Liver (tissue), 9 donors: Measurements from ENCODE around the gene FREY1. TPM values are rescaled to one million over a fixed set of nuclear protein-coding genes. Genes with fewer than 3 reads are reported as not detected.

Experiments used
- DNase-seq: peaks from one replicate; pipeline ENCODE4 v3.0.0-alpha.2; 2017; ENCODE audit warnings: low spot score
- H3K27ac ChIP-seq, 2 donors: one replicate each; pipeline ENCODE4 v1.7.0; 2013; ENCODE audit warnings: inconsistent platforms in 2 of 2, low read length in 2 of 2, control low read depth in 1 of 2, low read depth in 1 of 2, mild to moderate bottlenecking in 1 of 2
- H3K27me3 ChIP-seq, 4 donors: one replicate each; pipeline versions ENCODE4 v1.6.1 to v1.7.0; 2013; ENCODE audit warnings: low read length in 3 of 4, inconsistent platforms in 1 of 4, mild to moderate bottlenecking in 1 of 4, moderate library complexity in 1 of 4; ENCODE audit not compliant: control insufficient read depth in 4 of 4, insufficient read depth in 4 of 4
- H3K36me3 ChIP-seq, 4 donors: one replicate each; pipeline versions ENCODE4 v1.6.1 to v1.7.0; 2013; ENCODE audit warnings: low read length in 3 of 4, mild to moderate bottlenecking in 3 of 4, low read depth in 1 of 4, moderate library complexity in 1 of 4; ENCODE audit not compliant: control insufficient read depth in 4 of 4, insufficient read depth in 3 of 4
- H3K4me1 ChIP-seq, 4 donors: one replicate each; pipeline versions ENCODE4 v1.6.1 to v1.7.0; 2013; ENCODE audit warnings: low read length in 3 of 4, mild to moderate bottlenecking in 3 of 4, moderate library complexity in 1 of 4; ENCODE audit not compliant: control insufficient read depth in 4 of 4, insufficient read depth in 4 of 4
- H3K4me3 ChIP-seq, 3 donors: one replicate each; pipeline versions ENCODE4 v1.6.1 to v1.7.0; 2013; ENCODE audit warnings: low read length in 3 of 3, control low read depth in 1 of 3, low read depth in 1 of 3, mild to moderate bottlenecking in 1 of 3
- H3K9ac ChIP-seq, 2 donors: one replicate each; pipeline ENCODE4 v1.7.0; 2013; ENCODE audit warnings: low read length in 2 of 2, mild to moderate bottlenecking in 2 of 2, moderate library complexity in 2 of 2, control low read depth in 1 of 2, low read depth in 1 of 2
- H3K9me3 ChIP-seq, 4 donors: one replicate each; pipeline versions ENCODE4 v1.6.1 to v1.7.0; 2013; ENCODE audit warnings: low read length in 3 of 4; ENCODE audit not compliant: control insufficient read depth in 4 of 4
- EGR1 ChIP-seq, 2 donors: IDR thresholded peaks; 2 replicates each; pipeline ENCODE4 v1.6.1; 2016 to 2018; ENCODE audit warnings: antibody characterized with exemption in 2 of 2, low read depth in 2 of 2
- FOXA1 ChIP-seq: IDR thresholded peaks from 2 replicates; pipeline ENCODE4 v1.6.1; 2016; ENCODE audit warnings: antibody characterized with exemption
- HNF4G ChIP-seq: IDR thresholded peaks from 2 replicates; pipeline ENCODE4 v1.6.1; 2016; ENCODE audit warnings: antibody characterized with exemption
- NR2F2 ChIP-seq: IDR thresholded peaks from 2 replicates; pipeline ENCODE4 v1.6.1; 2016; ENCODE audit warnings: antibody characterized with exemption
- RAD21 ChIP-seq, 2 donors: IDR thresholded peaks; 2 replicates each; pipeline ENCODE4 v1.6.1; 2016; ENCODE audit warnings: antibody characterized with exemption in 2 of 2, mild to moderate bottlenecking in 2 of 2
- RXRA ChIP-seq, 2 donors: IDR thresholded peaks; 2 replicates each; pipeline ENCODE4 v1.6.1; 2017 to 2018; ENCODE audit warnings: antibody characterized with exemption in 2 of 2, mild to moderate bottlenecking in 1 of 2
- SP1 ChIP-seq: IDR thresholded peaks from 2 replicates; pipeline ENCODE4 v1.6.1; 2018; ENCODE audit warnings: antibody characterized with exemption, mild to moderate bottlenecking
- TAF1 ChIP-seq: conservative IDR thresholded peaks from 2 replicates; pipeline ENCODE4 v1.6.1; 2016; ENCODE audit warnings: antibody characterized with exemption, mild to moderate bottlenecking
- WGBS: extraction: QIAGEN DNeasy Blood & Tissue Kit; methylation state at CpG from one replicate; pipeline ENCODE4 v1.1.7; 2013; 5-methylcytosine and 5-hydroxymethylcytosine counted together
- polyA plus RNA-seq, 2 donors: library from polyadenylated mRNA; stranded (reverse) in 1 of 2; unstranded in 1 of 2; fragments of 200-250 nt in 1 of 2; fragments of >200 nt in 1 of 2; fragmentation: Nextera tagmentation in 1 of 2; extraction: Ambion mirVana in 1 of 2; gene quantifications; one replicate each; pipeline versions ENCODE4 v1.2.1 to v1.2.3, GENCODE V29; 2013 to 2015
- total RNA-seq, 2 donors: library from RNA; depleted of rRNA; stranded (reverse); fragments of >200 nt; gene quantifications; one replicate each; pipeline ENCODE4 v1.2.3, GENCODE V29; 2014
- TF ChIP-seq, protein P1 (sequence below): IDR thresholded peaks from 2 replicates; pipeline ENCODE4 v1.6.1; 2016; ENCODE audit warnings: antibody characterized with exemption
- TF ChIP-seq, protein P2 (sequence below): IDR thresholded peaks from 2 replicates; pipeline ENCODE4 v1.6.1; 2016; ENCODE audit warnings: antibody characterized with exemption
- TF ChIP-seq, protein P3 (sequence below): IDR thresholded peaks from 2 replicates; pipeline ENCODE4 v1.6.1; 2016; ENCODE audit warnings: antibody characterized with exemption, mild to moderate bottlenecking
- TF ChIP-seq, protein P4 (sequence below): fragments of 150-350 bp; IDR thresholded peaks from 2 replicates; pipeline ENCODE4 v1.5.1; 2017; ENCODE audit warnings: improper control_type of control experiment, low read depth, low read length; ENCODE audit not compliant: missing input control
- TF ChIP-seq, protein P5 (sequence below): IDR thresholded peaks from 2 replicates; pipeline ENCODE4 v1.6.1; 2016; ENCODE audit warnings: antibody characterized with exemption
- donor health status: healthy.
- donor health status: healthy.
- donor health status: healthy.
- donor health status: healthy.
- donor health status: healthy.

The FREY1 gene
- total and polyA plus RNA-seq, 4 donors, result 0.18 to 2.1 (median 0.75) TPM; not detected in 1

DNA sequence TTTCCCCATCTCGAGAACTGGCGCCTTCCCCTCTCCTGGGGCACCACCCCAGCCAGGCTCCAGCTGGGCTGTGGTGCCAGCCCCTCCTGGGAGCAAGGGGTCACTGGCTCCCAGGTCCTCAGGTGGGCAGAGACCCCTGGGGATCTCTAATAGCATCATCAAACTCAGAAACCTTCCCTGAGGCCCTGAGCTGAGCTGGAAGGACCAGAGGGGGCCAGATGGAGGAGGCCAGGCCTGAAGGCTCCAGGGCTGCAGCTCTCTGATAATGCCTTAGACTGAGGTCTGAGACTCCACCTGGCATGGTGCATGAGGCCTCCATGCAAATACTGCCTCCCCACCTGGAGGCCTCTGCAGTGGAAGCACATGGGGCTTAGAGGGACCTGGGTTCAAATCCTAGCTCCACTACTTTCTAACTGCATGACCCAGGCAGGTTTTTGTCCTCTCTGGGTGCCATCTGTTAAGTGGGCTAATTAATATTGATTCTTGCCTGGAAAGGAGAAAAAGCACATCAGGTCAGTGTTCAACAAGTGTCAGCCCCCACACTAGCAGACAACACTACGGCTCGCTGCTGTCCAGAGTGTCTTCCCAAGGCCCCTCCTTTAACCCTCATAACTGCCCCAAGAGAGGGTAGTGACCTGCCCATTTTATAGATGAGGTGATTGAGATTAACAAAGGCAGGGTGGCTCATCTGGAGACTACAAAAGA is 20.1 kb downstream of the FREY1 start:
- Histone ChIP-seq H3K4me3 (no peak overlapping the region), H3K9me3 (no peaks in the 10 kb centered on the region), H3K36me3 (peaks cover 0 to 11% (median 7%) of the 10 kb centered on the region in 4 donors), H3K4me1 (peaks cover 4 to 18% (median 9%) of the 10 kb centered on the region in 4 donors), H3K27me3 (no peaks in the 10 kb centered on the region), H3K27ac (no peak overlapping the region), H3K9ac (no peak overlapping the region)
- 94% methylated on average over 4 of the region's 4 CpGs for WGBS
- no peak for TF ChIP-seq RXRA (IDR thresholded peaks at IDR 0.05)
- TF ChIP-seq, protein P1, sequence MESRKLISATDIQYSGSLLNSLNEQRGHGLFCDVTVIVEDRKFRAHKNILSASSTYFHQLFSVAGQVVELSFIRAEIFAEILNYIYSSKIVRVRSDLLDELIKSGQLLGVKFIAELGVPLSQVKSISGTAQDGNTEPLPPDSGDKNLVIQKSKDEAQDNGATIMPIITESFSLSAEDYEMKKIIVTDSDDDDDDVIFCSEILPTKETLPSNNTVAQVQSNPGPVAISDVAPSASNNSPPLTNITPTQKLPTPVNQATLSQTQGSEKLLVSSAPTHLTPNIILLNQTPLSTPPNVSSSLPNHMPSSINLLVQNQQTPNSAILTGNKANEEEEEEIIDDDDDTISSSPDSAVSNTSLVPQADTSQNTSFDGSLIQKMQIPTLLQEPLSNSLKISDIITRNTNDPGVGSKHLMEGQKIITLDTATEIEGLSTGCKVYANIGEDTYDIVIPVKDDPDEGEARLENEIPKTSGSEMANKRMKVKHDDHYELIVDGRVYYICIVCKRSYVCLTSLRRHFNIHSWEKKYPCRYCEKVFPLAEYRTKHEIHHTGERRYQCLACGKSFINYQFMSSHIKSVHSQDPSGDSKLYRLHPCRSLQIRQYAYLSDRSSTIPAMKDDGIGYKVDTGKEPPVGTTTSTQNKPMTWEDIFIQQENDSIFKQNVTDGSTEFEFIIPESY, result no peak
- TF ChIP-seq, protein P2, sequence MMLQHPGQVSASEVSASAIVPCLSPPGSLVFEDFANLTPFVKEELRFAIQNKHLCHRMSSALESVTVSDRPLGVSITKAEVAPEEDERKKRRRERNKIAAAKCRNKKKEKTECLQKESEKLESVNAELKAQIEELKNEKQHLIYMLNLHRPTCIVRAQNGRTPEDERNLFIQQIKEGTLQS, result no peak
- TF ChIP-seq, protein P3, sequence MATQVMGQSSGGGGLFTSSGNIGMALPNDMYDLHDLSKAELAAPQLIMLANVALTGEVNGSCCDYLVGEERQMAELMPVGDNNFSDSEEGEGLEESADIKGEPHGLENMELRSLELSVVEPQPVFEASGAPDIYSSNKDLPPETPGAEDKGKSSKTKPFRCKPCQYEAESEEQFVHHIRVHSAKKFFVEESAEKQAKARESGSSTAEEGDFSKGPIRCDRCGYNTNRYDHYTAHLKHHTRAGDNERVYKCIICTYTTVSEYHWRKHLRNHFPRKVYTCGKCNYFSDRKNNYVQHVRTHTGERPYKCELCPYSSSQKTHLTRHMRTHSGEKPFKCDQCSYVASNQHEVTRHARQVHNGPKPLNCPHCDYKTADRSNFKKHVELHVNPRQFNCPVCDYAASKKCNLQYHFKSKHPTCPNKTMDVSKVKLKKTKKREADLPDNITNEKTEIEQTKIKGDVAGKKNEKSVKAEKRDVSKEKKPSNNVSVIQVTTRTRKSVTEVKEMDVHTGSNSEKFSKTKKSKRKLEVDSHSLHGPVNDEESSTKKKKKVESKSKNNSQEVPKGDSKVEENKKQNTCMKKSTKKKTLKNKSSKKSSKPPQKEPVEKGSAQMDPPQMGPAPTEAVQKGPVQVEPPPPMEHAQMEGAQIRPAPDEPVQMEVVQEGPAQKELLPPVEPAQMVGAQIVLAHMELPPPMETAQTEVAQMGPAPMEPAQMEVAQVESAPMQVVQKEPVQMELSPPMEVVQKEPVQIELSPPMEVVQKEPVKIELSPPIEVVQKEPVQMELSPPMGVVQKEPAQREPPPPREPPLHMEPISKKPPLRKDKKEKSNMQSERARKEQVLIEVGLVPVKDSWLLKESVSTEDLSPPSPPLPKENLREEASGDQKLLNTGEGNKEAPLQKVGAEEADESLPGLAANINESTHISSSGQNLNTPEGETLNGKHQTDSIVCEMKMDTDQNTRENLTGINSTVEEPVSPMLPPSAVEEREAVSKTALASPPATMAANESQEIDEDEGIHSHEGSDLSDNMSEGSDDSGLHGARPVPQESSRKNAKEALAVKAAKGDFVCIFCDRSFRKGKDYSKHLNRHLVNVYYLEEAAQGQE, result no peak
- no peak for TF ChIP-seq EGR1 (IDR thresholded peaks at IDR 0.05; ENCODE audit: low read depth in 2 of 2)
- TF ChIP-seq, protein P4, sequence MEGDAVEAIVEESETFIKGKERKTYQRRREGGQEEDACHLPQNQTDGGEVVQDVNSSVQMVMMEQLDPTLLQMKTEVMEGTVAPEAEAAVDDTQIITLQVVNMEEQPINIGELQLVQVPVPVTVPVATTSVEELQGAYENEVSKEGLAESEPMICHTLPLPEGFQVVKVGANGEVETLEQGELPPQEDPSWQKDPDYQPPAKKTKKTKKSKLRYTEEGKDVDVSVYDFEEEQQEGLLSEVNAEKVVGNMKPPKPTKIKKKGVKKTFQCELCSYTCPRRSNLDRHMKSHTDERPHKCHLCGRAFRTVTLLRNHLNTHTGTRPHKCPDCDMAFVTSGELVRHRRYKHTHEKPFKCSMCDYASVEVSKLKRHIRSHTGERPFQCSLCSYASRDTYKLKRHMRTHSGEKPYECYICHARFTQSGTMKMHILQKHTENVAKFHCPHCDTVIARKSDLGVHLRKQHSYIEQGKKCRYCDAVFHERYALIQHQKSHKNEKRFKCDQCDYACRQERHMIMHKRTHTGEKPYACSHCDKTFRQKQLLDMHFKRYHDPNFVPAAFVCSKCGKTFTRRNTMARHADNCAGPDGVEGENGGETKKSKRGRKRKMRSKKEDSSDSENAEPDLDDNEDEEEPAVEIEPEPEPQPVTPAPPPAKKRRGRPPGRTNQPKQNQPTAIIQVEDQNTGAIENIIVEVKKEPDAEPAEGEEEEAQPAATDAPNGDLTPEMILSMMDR, result no peak
- no peak for TF ChIP-seq RAD21 (IDR thresholded peaks at IDR 0.05)
- TF ChIP-seq, protein P5, sequence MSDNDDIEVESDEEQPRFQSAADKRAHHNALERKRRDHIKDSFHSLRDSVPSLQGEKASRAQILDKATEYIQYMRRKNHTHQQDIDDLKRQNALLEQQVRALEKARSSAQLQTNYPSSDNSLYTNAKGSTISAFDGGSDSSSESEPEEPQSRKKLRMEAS, result no peak
- no peak for TF ChIP-seq TAF1
- no peak for TF ChIP-seq NR2F2
- no peak for TF ChIP-seq HNF4G
- no peak for TF ChIP-seq SP1
- no peak for TF ChIP-seq FOXA1
- no peak for DNase-seq
